Measurements from ENCODE around the gene ACAT1.
"Not testable (repeated sequence)": the region's sequence is repeated elsewhere in the genome, so short reads cannot be mapped to it uniquely, and the experiment has no call there.

Gene ACAT1

GRCh38 chr11:108147150-108147549, 25.8 kb downstream of the ACAT1 start:
- no peak for DNase-seq (ENCODE audit: low spot score)

- DNase-seq (ENCODE audit: low spot score): no peak
These were observed 27.2 kb downstream of the ACAT1 start for GRCh38 chr11:108148556-108148955.

GRCh38 chr11:108154591-108154990, 33.2 kb downstream of the ACAT1 start:
- no peak for DNase-seq (ENCODE audit: low spot score)

GRCh38 chr11:108160970-108161566, 39.7 kb downstream of the ACAT1 start:
- DNase-seq (ENCODE audit: low spot score): peak; percentile 3

- not testable (repeated sequence) for DNase-seq (ENCODE audit: low spot score)
These were observed 41.5 kb downstream of the ACAT1 start for GRCh38 chr11:108162878-108163277.

GRCh38 chr11:108167624-108168023, 46.3 kb downstream of the ACAT1 start:
- DNase-seq (ENCODE audit: low spot score): no peak

- no peak for DNase-seq (ENCODE audit: low spot score)
These were observed 48.8 kb downstream of the ACAT1 start for GRCh38 chr11:108170184-108170583.

GRCh38 chr11:108177570-108177969, 56.2 kb downstream of the ACAT1 start:
- no peak for DNase-seq (ENCODE audit: low spot score)

- no peak for DNase-seq (ENCODE audit: low spot score)
These were observed 72.4 kb downstream of the ACAT1 start for GRCh38 chr11:108193725-108194124.

- DNase-seq (ENCODE audit: low spot score): no peak
These were observed 75.5 kb downstream of the ACAT1 start for GRCh38 chr11:108196901-108197300.
